HepG2 (cell line): ENCODE data around the gene BPIFB2. TPM values are rescaled to one million over a fixed set of nuclear protein-coding genes. Genes with fewer than 3 reads are reported as not detected.

Experiments used
- ARID3A ChIP-seq: IDR thresholded peaks from 2 replicates; pipeline ENCODE4 v1.6.1; 2012; ENCODE audit warnings: low read depth, low read length, improper control_type of control experiment
- ASH2L ChIP-seq: fragments of 300-600, 200-600 bp; sonication (generic); IDR thresholded peaks from 2 replicates; pipeline ENCODE4 v1.7.0; 2017; ENCODE audit warnings: low read depth, mild to moderate bottlenecking, moderate library complexity, mixed read lengths, low read length; ENCODE audit not compliant: insufficient read length
- BCL6 ChIP-seq: IDR thresholded peaks from 2 replicates; pipeline ENCODE4 v1.6.1; 2016; ENCODE audit warnings: missing genetic modification reagents, missing compliant biosample characterization
- ETV5 ChIP-seq: IDR thresholded peaks from 2 replicates; pipeline ENCODE4 v1.6.1; 2018; ENCODE audit warnings: missing biosample characterization, missing genetic modification reagents, inconsistent platforms, borderline replicate concordance
- HDAC6 ChIP-seq: fragments of 200-600 bp; sonication (generic); IDR thresholded peaks from 2 replicates; pipeline ENCODE4 v1.7.0; 2017; ENCODE audit warnings: mild to moderate bottlenecking, antibody characterized with exemption, low read length, low read depth
- HMGXB3 ChIP-seq: sonication (generic); formaldehyde crosslinking; IDR thresholded peaks from 2 replicates; pipeline ENCODE4 v1.4.0; 2020; ENCODE audit warnings: missing genetic modification reagents, borderline replicate concordance
- KLF12 ChIP-seq: sonication (generic); formaldehyde crosslinking; IDR thresholded peaks from 2 replicates; pipeline ENCODE4 v1.4.0; 2020; ENCODE audit warnings: missing genetic modification reagents, borderline replicate concordance
- KLF6 ChIP-seq: IDR thresholded peaks from 2 replicates; pipeline ENCODE4 v1.8.0; 2016; ENCODE audit warnings: missing biosample characterization, missing genetic modification reagents
- MLXIP ChIP-seq: sonication (generic); formaldehyde crosslinking; IDR thresholded peaks from 2 replicates; pipeline ENCODE4 v1.9.0; 2021; ENCODE audit warnings: missing genetic modification reagents, borderline replicate concordance
- NFKB2 ChIP-seq: sonication (generic); formaldehyde crosslinking; IDR thresholded peaks from 2 replicates; pipeline ENCODE4 v1.4.0; 2020; ENCODE audit warnings: missing genetic modification reagents, borderline replicate concordance
- NR2F1 ChIP-seq, 2 experiments: fragments of 450-650 bp in 1 of 2; formaldehyde crosslinking in 1 of 2; IDR thresholded peaks; 2 replicates each; pipeline versions ENCODE4 v1.5.0 to v1.6.1; 2016 to 2020; ENCODE audit warnings: mild to moderate bottlenecking in 1 of 2, missing compliant biosample characterization in 1 of 2, missing genetic modification reagents in 1 of 2, moderate library complexity in 1 of 2
- PHF5A ChIP-seq: IDR thresholded peaks from one replicate; pipeline ENCODE4 v1.6.1; 2018; ENCODE audit warnings: low read depth, missing genetic modification reagents; ENCODE audit not compliant: unreplicated experiment
- REL ChIP-seq: sonication (generic); formaldehyde crosslinking; conservative IDR thresholded peaks from 2 replicates; pipeline ENCODE4 v1.8.0; 2022; ENCODE audit warnings: mild to moderate bottlenecking, missing genetic modification reagents, moderate library complexity
- TAF15 ChIP-seq: fragments of 200-400 bp; formaldehyde crosslinking; IDR thresholded peaks from one replicate; pipeline ENCODE4 v1.6.1; 2018; ENCODE audit warnings: mild to moderate bottlenecking, low read depth, low read length; ENCODE audit not compliant: poor library complexity, severe bottlenecking
- ZNF788 ChIP-seq: sonication (generic); formaldehyde crosslinking; IDR thresholded peaks from 2 replicates; pipeline ENCODE4 v1.5.0; 2020; ENCODE audit warnings: mild to moderate bottlenecking, missing genetic modification reagents, borderline replicate concordance
- ZSCAN29 ChIP-seq: sonication (generic); formaldehyde crosslinking; conservative IDR thresholded peaks from 2 replicates; pipeline ENCODE4 v1.4.0; 2020; ENCODE audit warnings: mild to moderate bottlenecking, missing genetic modification reagents
- polyA plus RNA-seq, 8 experiments: library from polyadenylated mRNA; depleted of rRNA in 3 of 8; stranded (reverse) in 7 of 8; unstranded in 1 of 8; fragments of >200 nt; fragmentation: Illumina TruSeq in 4 of 8; extraction: Trizol in 4 of 8; gene quantifications; 2 replicates each; pipeline versions ENCODE4 v1.2.1 to v1.2.3, GENCODE V29; 2011 to 2016; ENCODE audit warnings: low read depth in 4 of 8, missing spikeins in 1 of 8, mixed read lengths in 1 of 8; ENCODE audit not compliant: insufficient read depth in 1 of 8
- total RNA-seq, 5 experiments: library from RNA; depleted of rRNA; stranded (reverse); fragments of >200 nt; fragmentation: Illumina TruSeq; extraction: Trizol; gene quantifications; 2 replicates each; pipeline ENCODE4 v1.2.3, GENCODE V29; 2016; ENCODE audit warnings: low read depth in 1 of 5

BPIFB2 gene
- total and polyA plus RNA-seq, 2 of the 13 experiments (the other 11 are each of a cell fraction or from before 2014, with no cell fraction given), result 54.5 to 902 TPM

GRCh38 chr20:32975698-32976674 lies 31.5 kb upstream of the BPIFB2 start (continued):
- TF ChIP-seq PHF5A (CRISPR knock-in tag), result no peak
- TF ChIP-seq KLF12 (CRISPR knock-in tag), result no peak
- TF ChIP-seq TAF15, result no peak
- no peak for TF ChIP-seq REL (CRISPR knock-in tag)
- no peak for TF ChIP-seq ARID3A
- TF ChIP-seq HMGXB3 (CRISPR knock-in tag), result peak; percentile 71; the same call in 1 of the 2 replicates
- no peak for TF ChIP-seq KLF6 (CRISPR knock-in tag)
- TF ChIP-seq NFKB2 (CRISPR knock-in tag), result peak; percentile 39; the same call in 1 of the 2 replicates
- no peak for TF ChIP-seq ETV5 (CRISPR knock-in tag)
- TF ChIP-seq NR2F1 (CRISPR knock-in tag; IDR thresholded peaks at IDR 0.05), result no peak; a peak in 1 of 4 replicates
- TF ChIP-seq MLXIP, result no peak
- TF ChIP-seq HDAC6, result no peak
- no peak for TF ChIP-seq ZSCAN29 (CRISPR knock-in tag)
- TF ChIP-seq ASH2L, result no peak
- 0 out of 2 replicates have a peak, but pooled peaks have one; percentile 17 for TF ChIP-seq ZNF788 (CRISPR knock-in tag)
- TF ChIP-seq BCL6 (CRISPR knock-in tag), result peak; percentile 27; the same call in 1 of the 2 replicates
